ENCODE data around the gene PRMT7.

The PRMT7 gene

GRCh38 chr16:68362947-68363657 lies 52.3 kb downstream of the PRMT7 start:
- no peak overlapping the region for H2AFZ ChIP-seq (ENCODE audit: low read length)
- H3K4me2 ChIP-seq (ENCODE audit: low read depth, low read length, poor library complexity, severe bottlenecking) = no peak overlapping the region
- no peaks in the 10 kb centered on the region for H3K79me2 ChIP-seq (ENCODE audit: insufficient read depth, low read length)
- H3K4me1 ChIP-seq (ENCODE audit: insufficient read depth, low read length, poor library complexity, severe bottlenecking) = peaks cover 85% of the 10 kb centered on the region
- no peak overlapping the region for H3K4me3 ChIP-seq (ENCODE audit: low read length, poor library complexity, severe bottlenecking)
- H3K27me3 ChIP-seq (ENCODE audit: insufficient read depth, low read length, poor library complexity, severe bottlenecking) = no peaks in the 10 kb centered on the region
- peaks cover 1% of the 10 kb centered on the region; the same call in 1 of the 2 replicates for H3K36me3 ChIP-seq (ENCODE audit: insufficient read depth, low read length)
- TF ChIP-seq CTCF (conservative IDR thresholded peaks at IDR 0.05; ENCODE audit: low read length) = no peak
- no peak for TF ChIP-seq EZH2phosphoT487 (IDR thresholded peaks at IDR 0.05; ENCODE audit: borderline replicate concordance)
- no peak overlapping the region for H3K9ac ChIP-seq (ENCODE audit: low read depth, low read length, poor library complexity, severe bottlenecking)
- no peaks in the 10 kb centered on the region for H4K20me1 ChIP-seq (ENCODE audit: insufficient read depth, low read length, poor library complexity, severe bottlenecking)
- H3F3A ChIP-seq (ENCODE audit: low read depth) = no peaks in the 10 kb centered on the region; the same call in 1 of the 2 replicates
- H3K9me2 ChIP-seq (replicated peaks; ENCODE audit: low read depth, low read length) = no peaks in the 10 kb centered on the region
- H3K9me3 ChIP-seq (ENCODE audit: insufficient read depth, low read depth, low read length) = no peaks in the 10 kb centered on the region

- no peak overlapping the region for H3K4me3 ChIP-seq (ENCODE audit: low read length, poor library complexity, severe bottlenecking)
- no peaks in the 10 kb centered on the region for H3K9me3 ChIP-seq (ENCODE audit: insufficient read depth, low read depth, low read length)
- TF ChIP-seq EZH2phosphoT487 (IDR thresholded peaks at IDR 0.05; ENCODE audit: borderline replicate concordance) (no peak), CTCF (conservative IDR thresholded peaks at IDR 0.05; ENCODE audit: low read length) (no peak)
- no peaks in the 10 kb centered on the region for H3K27me3 ChIP-seq (ENCODE audit: insufficient read depth, low read length, poor library complexity, severe bottlenecking)
- H3F3A ChIP-seq (ENCODE audit: low read depth) = no peaks in the 10 kb centered on the region
- H4K20me1 ChIP-seq (ENCODE audit: insufficient read depth, low read length, poor library complexity, severe bottlenecking) = no peaks in the 10 kb centered on the region
- no peaks in the 10 kb centered on the region for H3K9me2 ChIP-seq (replicated peaks; ENCODE audit: low read depth, low read length)
- no peaks in the 10 kb centered on the region for H3K36me3 ChIP-seq (ENCODE audit: insufficient read depth, low read length)
- no peak overlapping the region for H3K4me2 ChIP-seq (ENCODE audit: low read depth, low read length, poor library complexity, severe bottlenecking)
- H3K4me1 ChIP-seq (ENCODE audit: insufficient read depth, low read length, poor library complexity, severe bottlenecking) = peaks cover 85% of the 10 kb centered on the region
- H3K9ac ChIP-seq (ENCODE audit: low read depth, low read length, poor library complexity, severe bottlenecking) = no peak overlapping the region
- no peak overlapping the region for H2AFZ ChIP-seq (ENCODE audit: low read length)
- no peaks in the 10 kb centered on the region for H3K79me2 ChIP-seq (ENCODE audit: insufficient read depth, low read length)
These were observed 53.1 kb downstream of the PRMT7 start for GRCh38 chr16:68363658-68364521.

DNA sequence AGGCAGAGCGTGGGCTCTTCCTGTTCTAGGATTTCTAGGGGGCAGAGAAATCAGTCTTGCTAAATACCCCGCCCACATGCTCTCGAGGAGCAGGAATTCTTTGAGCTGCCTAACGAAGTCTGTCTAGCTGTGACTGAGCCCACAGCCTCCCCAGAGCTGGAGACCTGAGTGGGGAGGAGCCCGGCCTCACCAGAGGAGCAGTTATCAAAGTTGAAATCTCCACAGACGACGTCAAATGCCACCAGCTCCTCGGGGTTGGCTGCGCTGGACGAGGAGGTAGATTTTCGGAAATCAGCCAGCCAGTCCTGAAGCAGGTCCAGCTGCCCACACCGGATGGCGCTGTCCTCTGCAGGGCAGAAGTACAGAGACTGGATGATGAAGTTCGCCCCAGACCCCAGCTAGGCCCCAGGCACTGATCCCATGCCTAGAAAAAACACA lies 53.8 kb downstream of the PRMT7 start:
- TF ChIP-seq CTCF (conservative IDR thresholded peaks at IDR 0.05; ENCODE audit: low read length) (peak; percentile 54), EZH2phosphoT487 (IDR thresholded peaks at IDR 0.05; ENCODE audit: borderline replicate concordance) (no peak)
- H3K9ac ChIP-seq (ENCODE audit: low read depth, low read length, poor library complexity, severe bottlenecking) = peak overlapping the region; percentile 33
- no peaks in the 10 kb centered on the region for H3K9me2 ChIP-seq (replicated peaks; ENCODE audit: low read depth, low read length)
- H3K79me2 ChIP-seq (ENCODE audit: insufficient read depth, low read length) = no peaks in the 10 kb centered on the region
- peaks cover 85% of the 10 kb centered on the region for H3K4me1 ChIP-seq (ENCODE audit: insufficient read depth, low read length, poor library complexity, severe bottlenecking)
- H3K36me3 ChIP-seq (ENCODE audit: insufficient read depth, low read length) = no peaks in the 10 kb centered on the region
- H3K27me3 ChIP-seq (ENCODE audit: insufficient read depth, low read length, poor library complexity, severe bottlenecking) = no peaks in the 10 kb centered on the region
- no peaks in the 10 kb centered on the region for H4K20me1 ChIP-seq (ENCODE audit: insufficient read depth, low read length, poor library complexity, severe bottlenecking)
- no peaks in the 10 kb centered on the region for H3K9me3 ChIP-seq (ENCODE audit: insufficient read depth, low read depth, low read length)
- H2AFZ ChIP-seq (ENCODE audit: low read length) = no peak overlapping the region
- 0 out of 2 replicates have a peak, but pooled peaks cover 3% of the 10 kb centered on the region for H3F3A ChIP-seq (ENCODE audit: low read depth)
- H3K4me3 ChIP-seq (ENCODE audit: low read length, poor library complexity, severe bottlenecking) = no peak overlapping the region
- H3K4me2 ChIP-seq (ENCODE audit: low read depth, low read length, poor library complexity, severe bottlenecking) = no peak overlapping the region
